ENCODE data around the gene ELAC2. TPM values are rescaled to one million over a fixed set of nuclear protein-coding genes. Genes with fewer than 3 reads are reported as not detected.

The ELAC2 gene
- total RNA-seq, 1 experiment from 2014 or later, result 64.4 TPM

DNA sequence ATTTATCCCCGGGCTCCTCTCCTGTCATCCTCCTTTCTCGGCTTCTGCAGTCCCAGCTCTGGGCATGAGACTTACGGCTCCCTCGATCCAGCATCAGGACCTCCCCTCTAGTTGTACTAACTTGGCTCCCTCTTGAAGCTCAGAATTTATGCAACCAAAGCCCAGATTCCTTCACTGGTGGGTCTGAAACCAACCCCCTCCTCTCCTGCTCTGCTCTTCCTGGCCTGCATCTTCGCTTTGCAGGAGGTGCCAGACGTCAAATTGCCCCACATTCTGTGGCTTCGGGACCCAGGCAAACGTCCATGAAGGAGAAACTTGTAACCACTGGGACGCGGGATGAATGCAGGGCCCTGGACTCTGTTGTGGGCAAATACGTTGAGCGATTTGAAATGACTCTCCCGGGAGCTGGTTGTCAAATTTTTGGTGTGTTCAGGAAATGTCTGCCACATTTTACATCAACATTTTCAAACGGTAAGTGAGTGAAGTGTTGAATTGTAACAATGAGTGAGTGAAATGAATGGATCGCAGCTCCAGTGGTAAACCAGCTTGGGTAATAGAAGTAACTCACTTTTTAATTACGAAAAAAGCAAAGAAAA, 29.3 kb upstream of the ELAC2 start:
- POLR2A ChIA-PET (ENCODE audit: low non-redundant PET), result no interaction called here
- no peak overlapping the region for H3K4me3 ChIP-seq (ENCODE audit: low read depth, low read length, poor library complexity, severe bottlenecking)
- no peak overlapping the region for H3K27ac ChIP-seq (ENCODE audit: low read depth, low read length, poor library complexity, severe bottlenecking)
- no peak for DNase-seq (ENCODE audit: low spot score)
- no peaks in the 10 kb centered on the region for H3K9me3 ChIP-seq (ENCODE audit: low read depth, low read length, poor library complexity, severe bottlenecking)
- no TSS peak for BruUV-seq (replicated peaks)
- CTCF ChIA-PET, result no interaction called here
- intact Hi-C loops (cut with micrococcal nuclease; ENCODE audit: unreplicated experiment), result no loop called here
- H3K36me3 ChIP-seq (ENCODE audit: insufficient read depth, low read length, poor library complexity, severe bottlenecking), result no peaks in the 10 kb centered on the region
- TF ChIP-seq EZH2 (IDR thresholded peaks at IDR 0.05; ENCODE audit: borderline replicate concordance, low read depth, low read length, poor library complexity, severe bottlenecking), result no peak
- TF ChIP-seq, protein P1, sequence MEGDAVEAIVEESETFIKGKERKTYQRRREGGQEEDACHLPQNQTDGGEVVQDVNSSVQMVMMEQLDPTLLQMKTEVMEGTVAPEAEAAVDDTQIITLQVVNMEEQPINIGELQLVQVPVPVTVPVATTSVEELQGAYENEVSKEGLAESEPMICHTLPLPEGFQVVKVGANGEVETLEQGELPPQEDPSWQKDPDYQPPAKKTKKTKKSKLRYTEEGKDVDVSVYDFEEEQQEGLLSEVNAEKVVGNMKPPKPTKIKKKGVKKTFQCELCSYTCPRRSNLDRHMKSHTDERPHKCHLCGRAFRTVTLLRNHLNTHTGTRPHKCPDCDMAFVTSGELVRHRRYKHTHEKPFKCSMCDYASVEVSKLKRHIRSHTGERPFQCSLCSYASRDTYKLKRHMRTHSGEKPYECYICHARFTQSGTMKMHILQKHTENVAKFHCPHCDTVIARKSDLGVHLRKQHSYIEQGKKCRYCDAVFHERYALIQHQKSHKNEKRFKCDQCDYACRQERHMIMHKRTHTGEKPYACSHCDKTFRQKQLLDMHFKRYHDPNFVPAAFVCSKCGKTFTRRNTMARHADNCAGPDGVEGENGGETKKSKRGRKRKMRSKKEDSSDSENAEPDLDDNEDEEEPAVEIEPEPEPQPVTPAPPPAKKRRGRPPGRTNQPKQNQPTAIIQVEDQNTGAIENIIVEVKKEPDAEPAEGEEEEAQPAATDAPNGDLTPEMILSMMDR (conservative IDR thresholded peaks at IDR 0.05; ENCODE audit: low read depth, low read length), result no peak
- no peaks in the 10 kb centered on the region for H3K4me1 ChIP-seq (ENCODE audit: insufficient read depth, low read length, poor library complexity, severe bottlenecking)
- peaks cover 47% of the 10 kb centered on the region for H3K27me3 ChIP-seq (replicated peaks; ENCODE audit: insufficient read depth, low read depth, low read length, poor library complexity)

DNA sequence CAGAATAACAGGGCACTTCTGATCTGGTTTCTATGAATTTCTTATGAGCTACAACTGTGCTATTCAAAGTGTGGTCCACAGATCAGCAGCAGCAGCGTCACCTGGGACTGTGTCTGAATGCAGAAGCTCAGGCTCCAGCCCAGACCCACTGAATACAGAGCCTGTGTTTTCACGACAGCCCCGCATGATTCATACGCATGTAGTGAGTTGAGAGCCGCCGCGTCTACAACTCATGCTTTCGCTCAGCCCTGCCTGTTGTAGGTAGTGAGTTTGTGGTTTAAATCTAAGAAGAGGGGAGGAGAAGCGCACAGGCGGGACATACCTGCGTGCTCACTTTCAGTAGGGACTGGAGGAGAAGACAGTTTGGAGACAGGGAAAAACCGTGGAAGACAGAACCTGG, 28.5 kb upstream of the ELAC2 start:
- intact Hi-C loops (cut with micrococcal nuclease; ENCODE audit: unreplicated experiment), result no loop called here
- CTCF ChIA-PET, result no interaction called here
- Histone ChIP-seq H3K4me1 (ENCODE audit: insufficient read depth, low read length, poor library complexity, severe bottlenecking) (no peaks in the 10 kb centered on the region), H3K9me3 (ENCODE audit: low read depth, low read length, poor library complexity, severe bottlenecking) (no peaks in the 10 kb centered on the region), H3K36me3 (ENCODE audit: insufficient read depth, low read length, poor library complexity, severe bottlenecking) (no peaks in the 10 kb centered on the region), H3K27ac (ENCODE audit: low read depth, low read length, poor library complexity, severe bottlenecking) (no peak overlapping the region), H3K4me3 (ENCODE audit: low read depth, low read length, poor library complexity, severe bottlenecking) (no peak overlapping the region), H3K27me3 (replicated peaks; ENCODE audit: insufficient read depth, low read depth, low read length, poor library complexity) (peaks cover 53% of the 10 kb centered on the region)
- TF ChIP-seq, protein P1 (conservative IDR thresholded peaks at IDR 0.05; ENCODE audit: low read depth, low read length), result no peak
- TF ChIP-seq EZH2 (IDR thresholded peaks at IDR 0.05; ENCODE audit: borderline replicate concordance, low read depth, low read length, poor library complexity, severe bottlenecking), result no peak
- DNase-seq (ENCODE audit: low spot score), result no peak
- POLR2A ChIA-PET (ENCODE audit: low non-redundant PET), result no interaction called here
- no TSS peak for BruUV-seq (replicated peaks)

DNA sequence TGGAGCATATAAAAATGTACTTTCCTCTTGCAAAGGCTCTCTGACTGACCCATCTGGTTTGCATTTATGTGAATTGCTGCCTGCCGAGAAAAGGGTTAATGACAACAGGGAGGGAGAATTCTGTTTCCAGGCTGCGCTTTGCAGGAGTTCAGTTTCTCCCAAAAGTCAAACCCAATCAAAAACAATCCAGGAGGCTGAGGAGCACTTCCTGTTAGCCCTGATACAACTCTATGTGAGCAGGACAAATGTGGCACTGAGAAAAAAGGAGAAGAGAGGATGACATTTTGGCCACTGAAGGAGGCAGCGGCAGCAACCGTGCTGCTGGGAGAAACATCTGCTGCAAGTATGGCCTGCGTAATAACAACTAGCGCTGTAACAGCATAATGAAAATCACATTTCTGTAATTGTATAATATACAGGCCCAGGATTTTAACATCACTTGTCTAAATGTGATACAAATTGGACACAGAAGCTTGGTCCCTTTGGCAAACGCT, 26.8 kb upstream of the ELAC2 start:
- TF ChIP-seq, protein P1 (conservative IDR thresholded peaks at IDR 0.05; ENCODE audit: low read depth, low read length), result no peak
- POLR2A ChIA-PET (ENCODE audit: low non-redundant PET), result no interaction called here
- BruUV-seq (replicated peaks), result no TSS peak
- Histone ChIP-seq H3K4me1 (ENCODE audit: insufficient read depth, low read length, poor library complexity, severe bottlenecking) (no peaks in the 10 kb centered on the region), H3K27ac (ENCODE audit: low read depth, low read length, poor library complexity, severe bottlenecking) (no peak overlapping the region), H3K4me3 (ENCODE audit: low read depth, low read length, poor library complexity, severe bottlenecking) (no peak overlapping the region), H3K9me3 (ENCODE audit: low read depth, low read length, poor library complexity, severe bottlenecking) (no peaks in the 10 kb centered on the region), H3K36me3 (ENCODE audit: insufficient read depth, low read length, poor library complexity, severe bottlenecking) (no peaks in the 10 kb centered on the region), H3K27me3 (replicated peaks; ENCODE audit: insufficient read depth, low read depth, low read length, poor library complexity) (peaks cover 71% of the 10 kb centered on the region)
- intact Hi-C loops (cut with micrococcal nuclease; ENCODE audit: unreplicated experiment), result no loop called here
- CTCF ChIA-PET, result no interaction called here
- DNase-seq (ENCODE audit: low spot score), result no peak

All from A673 (cell line).